H9 (cell line): ENCODE results near the gene SLC44A3. TPM values are rescaled to one million over a fixed set of nuclear protein-coding genes. Genes with fewer than 3 reads are reported as not detected.

Experiments used
- DNase-seq: peaks from one replicate; pipeline ENCODE4 v3.0.0-alpha.2; 2017
- H2AFZ ChIP-seq: one replicate; pipeline ENCODE4 v1.6.1; 2013; ENCODE audit warnings: mild to moderate bottlenecking, low read length, control low read depth, moderate library complexity
- H2AK5ac ChIP-seq: 2 replicates; pipeline ENCODE4 v1.6.1; 2013; ENCODE audit warnings: low read length, control low read depth, mixed read lengths; ENCODE audit not compliant: insufficient read length
- H2BK120ac ChIP-seq: one replicate; pipeline ENCODE4 v1.6.1; 2013; ENCODE audit warnings: low read depth, mild to moderate bottlenecking, low read length, control low read depth, inconsistent platforms; ENCODE audit not compliant: poor library complexity, severe bottlenecking
- H2BK12ac ChIP-seq: 2 replicates; pipeline ENCODE4 v1.6.1; 2013; ENCODE audit warnings: low read length, control low read depth, mixed read lengths, low read depth; ENCODE audit not compliant: insufficient read length
- H2BK15ac ChIP-seq: 2 replicates; pipeline ENCODE4 v1.6.1; 2013; ENCODE audit warnings: low read depth, low read length, control low read depth
- H2BK20ac ChIP-seq: one replicate; pipeline ENCODE4 v1.6.1; 2013; ENCODE audit warnings: low read depth, mild to moderate bottlenecking, low read length, control low read depth, inconsistent platforms; ENCODE audit not compliant: poor library complexity, severe bottlenecking
- H2BK5ac ChIP-seq: 2 replicates; pipeline ENCODE4 v1.6.1; 2013; ENCODE audit warnings: low read length, control low read depth, mixed read lengths; ENCODE audit not compliant: insufficient read length
- H3K14ac ChIP-seq: 2 replicates; pipeline ENCODE4 v1.6.1; 2013; ENCODE audit warnings: low read length, control low read depth; ENCODE audit not compliant: insufficient read depth
- H3K18ac ChIP-seq: 2 replicates; pipeline ENCODE4 v1.6.1; 2013; ENCODE audit warnings: low read depth, mild to moderate bottlenecking, mixed read lengths, low read length, control low read depth; ENCODE audit not compliant: insufficient read length
- H3K23ac ChIP-seq: 2 replicates; pipeline ENCODE4 v1.6.1; 2013; ENCODE audit warnings: low read length, control low read depth, mixed read lengths, low read depth; ENCODE audit not compliant: insufficient read length
- H3K23me2 ChIP-seq: 2 replicates; pipeline ENCODE4 v1.6.1; 2013; ENCODE audit warnings: low read depth, mild to moderate bottlenecking, mixed read lengths, low read length, control low read depth; ENCODE audit not compliant: insufficient read length, poor library complexity, severe bottlenecking
- H3K27ac ChIP-seq: 2 replicates; pipeline ENCODE4 v1.5.1; 2013; ENCODE audit warnings: low read length, control low read depth, mixed read lengths, low read depth; ENCODE audit not compliant: insufficient read length
- H3K27me3 ChIP-seq: 2 replicates; pipeline ENCODE4 v1.6.1; 2013; ENCODE audit warnings: low read length, control low read depth, inconsistent platforms; ENCODE audit not compliant: insufficient read depth
- H3K4ac ChIP-seq: 2 replicates; pipeline ENCODE4 v1.6.1; 2013; ENCODE audit warnings: low read depth, mild to moderate bottlenecking, control low read depth, inconsistent platforms, low read length, moderate library complexity
- H3K4me1 ChIP-seq: 2 replicates; pipeline ENCODE4 v1.6.1; 2013; ENCODE audit warnings: low read length, control low read depth, inconsistent platforms; ENCODE audit not compliant: insufficient read depth
- H3K4me2 ChIP-seq: 2 replicates; pipeline ENCODE4 v1.6.1; 2013; ENCODE audit warnings: low read length, control low read depth, mixed read lengths; ENCODE audit not compliant: insufficient read length, insufficient read depth
- H3K56ac ChIP-seq: 2 replicates; pipeline ENCODE4 v1.6.1; 2013; ENCODE audit warnings: low read depth, mild to moderate bottlenecking, mixed read lengths, low read length, control low read depth; ENCODE audit not compliant: insufficient read length
- H3K79me1 ChIP-seq: 2 replicates; pipeline ENCODE4 v1.6.1; 2013; ENCODE audit warnings: low read depth, mild to moderate bottlenecking, moderate library complexity, low read length, control low read depth, inconsistent platforms; ENCODE audit not compliant: insufficient read depth, poor library complexity, severe bottlenecking
- H3K79me2 ChIP-seq: 2 replicates; pipeline ENCODE4 v1.6.1; 2013; ENCODE audit warnings: low read length, control low read depth, inconsistent platforms; ENCODE audit not compliant: insufficient read depth
- H3K9ac ChIP-seq: 2 replicates; pipeline ENCODE4 v1.6.1; 2013; ENCODE audit warnings: low read length, control low read depth, mixed read lengths; ENCODE audit not compliant: insufficient read length; ENCODE audit errors: extremely low read depth
- H3K9me3 ChIP-seq: one replicate; pipeline ENCODE4 v1.6.1; 2013; ENCODE audit warnings: low read depth, low read length, inconsistent platforms; ENCODE audit not compliant: control insufficient read depth
- H3T11ph ChIP-seq: one replicate; pipeline ENCODE4 v1.6.1; 2013; ENCODE audit warnings: mild to moderate bottlenecking, low read length, control low read depth, inconsistent platforms
- H4K20me1 ChIP-seq: one replicate; pipeline ENCODE4 v1.6.1; 2013; ENCODE audit not compliant: control insufficient read depth, insufficient read length, insufficient read depth
- H4K5ac ChIP-seq: 2 replicates; pipeline ENCODE4 v1.6.1; 2013; ENCODE audit warnings: low read depth, mild to moderate bottlenecking, mixed read lengths, low read length, control low read depth; ENCODE audit not compliant: insufficient read length
- H4K8ac ChIP-seq: replicated peaks from 2 replicates; pipeline ENCODE4 v1.6.1; 2013; ENCODE audit warnings: low read length, control low read depth, mixed read lengths, low read depth; ENCODE audit not compliant: insufficient read length
- H4K91ac ChIP-seq: 2 replicates; pipeline ENCODE4 v1.6.1; 2013; ENCODE audit warnings: low read depth, mild to moderate bottlenecking, moderate library complexity, mixed read lengths, low read length, control low read depth; ENCODE audit not compliant: insufficient read length
- H3K27ac Mint-ChIP-seq, 3 experiments: 2 replicates in 2 of 3; 3 replicates in 1 of 3; pipeline ENCODE4 v1.8.0; 2020 to 2021; ENCODE audit warnings: mixed read lengths in 3 of 3, mild to moderate bottlenecking in 1 of 3, moderate library complexity in 1 of 3
- H3K27me3 Mint-ChIP-seq: 2 replicates; pipeline ENCODE4 v1.8.0; 2021; ENCODE audit warnings: low read depth, mild to moderate bottlenecking, moderate library complexity, mixed read lengths
- H3K36me3 Mint-ChIP-seq, 3 experiments: 2 replicates in 2 of 3; 3 replicates in 1 of 3; pipeline ENCODE4 v1.8.0; 2020 to 2021; ENCODE audit warnings: low read depth in 3 of 3, mixed read lengths in 3 of 3; ENCODE audit not compliant: insufficient read depth in 1 of 3
- H3K4me1 Mint-ChIP-seq, 2 experiments: 2 replicates each; pipeline ENCODE4 v1.8.0; 2020; ENCODE audit warnings: mixed read lengths in 2 of 2
- H3K4me3 Mint-ChIP-seq, 2 experiments: 2 replicates in 1 of 2; 3 replicates in 1 of 2; pipeline ENCODE4 v1.8.0; 2020 to 2021; ENCODE audit warnings: mild to moderate bottlenecking in 2 of 2, mixed read lengths in 2 of 2, moderate library complexity in 1 of 2
- H3K9me3 Mint-ChIP-seq, 2 experiments: 2 replicates in 1 of 2; 3 replicates in 1 of 2; pipeline ENCODE4 v1.8.0; 2020; ENCODE audit warnings: mild to moderate bottlenecking in 2 of 2, mixed read lengths in 2 of 2, moderate library complexity in 1 of 2
- WGBS: extraction: QIAGEN DNeasy Blood & Tissue Kit; methylation state at CpG from one replicate; pipeline ENCODE4 v1.1.7; 2013; ENCODE audit warnings: missing lambda C conversion rate, low lambda C conversion rate, mixed read lengths; ENCODE audit not compliant: insufficient read length; ENCODE audit errors: extremely low coverage; 5-methylcytosine and 5-hydroxymethylcytosine counted together
- total RNA-seq: library from RNA; stranded (reverse); gene quantifications from 2 replicates; pipeline ENCODE4 v1.2.1, GENCODE V29; 2021
- TF ChIP-seq, protein P1 (sequence below): fragments of 200-600 bp; sonication (generic); conservative IDR thresholded peaks from 3 replicates; pipeline ENCODE4 v1.8.0; 2021; ENCODE audit warnings: antibody characterized with exemption, mild to moderate bottlenecking

SLC44A3 gene
- total RNA-seq, 1 experiment from 2014 or later, result 5.5 TPM

GRCh38 chr1:94832931-94833585 is 12.9 kb downstream of the SLC44A3 start:
- Histone ChIP-seq H3K18ac (no peak overlapping the region), H3K27me3 (no peaks in the 10 kb centered on the region), H3K4ac (no peak overlapping the region), H3K9me3 (no peaks in the 10 kb centered on the region), H2AFZ (no peak overlapping the region), H3K23me2 (no peaks in the 10 kb centered on the region), H3K79me2 (no peaks in the 10 kb centered on the region), H4K8ac (no peak overlapping the region), H4K91ac (no peak overlapping the region), H3K79me1 (no peaks in the 10 kb centered on the region), H3K4me1 (no peaks in the 10 kb centered on the region), H4K5ac (no peak overlapping the region), H3K23ac (no peak overlapping the region), H2BK15ac (no peak overlapping the region), H2BK5ac (no peak overlapping the region), H4K20me1 (no peaks in the 10 kb centered on the region), H2BK20ac (no peak overlapping the region), H3K56ac (no peak overlapping the region), H2AK5ac (no peak overlapping the region), H3K9ac (no peak overlapping the region), H3T11ph (no peak overlapping the region), H3K14ac (no peak overlapping the region), H2BK120ac (no peak overlapping the region), H3K27ac (no peak overlapping the region), H2BK12ac (no peak overlapping the region), H3K4me2 (no peak overlapping the region)
- H3K4me3 Mint-ChIP-seq, result no peak overlapping the region
- peaks cover 0 to 12% (median 6%) of the 10 kb centered on the region in 3 experiments; a peak in 6 of 7 replicates for H3K36me3 Mint-ChIP-seq
- peak overlapping the region in 1 of 3 experiments; percentile 59; a peak in 3 of 7 replicates for H3K27ac Mint-ChIP-seq
- TF ChIP-seq, protein P1, sequence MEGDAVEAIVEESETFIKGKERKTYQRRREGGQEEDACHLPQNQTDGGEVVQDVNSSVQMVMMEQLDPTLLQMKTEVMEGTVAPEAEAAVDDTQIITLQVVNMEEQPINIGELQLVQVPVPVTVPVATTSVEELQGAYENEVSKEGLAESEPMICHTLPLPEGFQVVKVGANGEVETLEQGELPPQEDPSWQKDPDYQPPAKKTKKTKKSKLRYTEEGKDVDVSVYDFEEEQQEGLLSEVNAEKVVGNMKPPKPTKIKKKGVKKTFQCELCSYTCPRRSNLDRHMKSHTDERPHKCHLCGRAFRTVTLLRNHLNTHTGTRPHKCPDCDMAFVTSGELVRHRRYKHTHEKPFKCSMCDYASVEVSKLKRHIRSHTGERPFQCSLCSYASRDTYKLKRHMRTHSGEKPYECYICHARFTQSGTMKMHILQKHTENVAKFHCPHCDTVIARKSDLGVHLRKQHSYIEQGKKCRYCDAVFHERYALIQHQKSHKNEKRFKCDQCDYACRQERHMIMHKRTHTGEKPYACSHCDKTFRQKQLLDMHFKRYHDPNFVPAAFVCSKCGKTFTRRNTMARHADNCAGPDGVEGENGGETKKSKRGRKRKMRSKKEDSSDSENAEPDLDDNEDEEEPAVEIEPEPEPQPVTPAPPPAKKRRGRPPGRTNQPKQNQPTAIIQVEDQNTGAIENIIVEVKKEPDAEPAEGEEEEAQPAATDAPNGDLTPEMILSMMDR, result no peak
- no peak for DNase-seq
- H3K9me3 Mint-ChIP-seq, result no peaks in the 10 kb centered on the region
- no CpG with 5 or more reads among the region's 6 CpGs for WGBS
- H3K4me1 Mint-ChIP-seq, result peaks cover 0 to 5% of the 10 kb centered on the region in 2 experiments; a peak in 1 of 4 replicates
- H3K27me3 Mint-ChIP-seq, result no peaks in the 10 kb centered on the region
